ENCODE data around the gene THAP4. TPM values are rescaled to one million over a fixed set of nuclear protein-coding genes. Genes with fewer than 3 reads are reported as not detected.

Gene THAP4
- total and polyA plus RNA-seq, 2 of the 13 experiments (the other 11 are each of a cell fraction or from before 2014, with no cell fraction given), result 59.7 to 75.7 TPM

- TF ChIP-seq ZNF766 (CRISPR knock-in tag; IDR thresholded peaks at IDR 0.05; ENCODE audit: borderline replicate concordance) (no peak), ZNF567 (CRISPR knock-in tag; IDR thresholded peaks at IDR 0.05; ENCODE audit: borderline replicate concordance) (no peak), ZNF292 (CRISPR knock-in tag; IDR thresholded peaks at IDR 0.05; ENCODE audit: borderline replicate concordance, low read depth) (peak; percentile 99), AGO2 (optimal IDR thresholded peaks at IDR 0.05; ENCODE audit: low read depth, low read length) (no peak), ZNF574 (CRISPR knock-in tag; IDR thresholded peaks at IDR 0.05) (peak; percentile 79), PCBP1 (IDR thresholded peaks at IDR 0.05; ENCODE audit: borderline replicate concordance, low read depth, low read length) (no peak), REST (IDR thresholded peaks at IDR 0.05; ENCODE audit: borderline replicate concordance in 1 of 2, low read depth in 1 of 2, low read length in 2 of 2) (no peak), ZC3H13 (CRISPR knock-in tag; IDR thresholded peaks at IDR 0.05) (no peak), NFRKB (IDR thresholded peaks at IDR 0.05) (no peak), ZNF503 (CRISPR knock-in tag; IDR thresholded peaks at IDR 0.05) (no peak), PBX2 (CRISPR knock-in tag; IDR thresholded peaks at IDR 0.05) (no peak), AHDC1 (CRISPR knock-in tag; IDR thresholded peaks at IDR 0.05; ENCODE audit: borderline replicate concordance) (peak; percentile 37; the same call in 1 of the 2 replicates), ZNF563 (CRISPR knock-in tag; IDR thresholded peaks at IDR 0.05) (0 out of 2 replicates have a peak, but pooled peaks have one; percentile 12)
These were observed 16.3 kb upstream of the THAP4 start (continued) for GRCh38 chr2:241653210-241653750.
